Measurements from ENCODE around the gene DNM3. TPM values are rescaled to one million over a fixed set of nuclear protein-coding genes. Genes with fewer than 3 reads are reported as not detected.

The DNM3 gene
- total RNA-seq, 1 experiment from 2014 or later: 0.71 TPM

DNA sequence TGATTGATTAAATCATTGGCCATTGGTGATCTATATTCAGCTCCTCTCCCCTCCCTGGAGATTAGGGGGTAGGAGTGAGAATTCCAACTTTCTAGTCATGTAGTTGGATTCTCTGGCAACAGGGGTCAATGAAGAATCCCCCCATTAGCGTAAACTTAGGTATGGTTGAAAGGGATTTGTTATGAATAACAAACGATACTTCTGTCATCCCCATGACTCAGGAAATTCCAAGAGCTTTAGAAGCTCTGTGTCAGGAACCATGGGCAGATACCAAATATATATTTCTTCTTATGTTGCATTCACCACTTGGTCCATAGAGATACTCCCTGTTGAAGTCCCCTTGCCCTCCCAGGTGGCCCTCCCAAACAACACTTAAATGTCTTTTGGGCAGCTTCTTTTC is 124.5 kb downstream of the DNM3 start:
- no peaks in the 10 kb centered on the region for H3K9me3 ChIP-seq (ENCODE audit: low read depth, low read length, poor library complexity, severe bottlenecking)
- intact Hi-C loops (cut with micrococcal nuclease; ENCODE audit: unreplicated experiment): loop anchor here (5.0 kb wide), 1 partner anchor 158 kb away; no protein-coding TSS in a partner anchor
- POLR2A ChIA-PET (ENCODE audit: low non-redundant PET): no interaction called here
- TF ChIP-seq, protein P1, sequence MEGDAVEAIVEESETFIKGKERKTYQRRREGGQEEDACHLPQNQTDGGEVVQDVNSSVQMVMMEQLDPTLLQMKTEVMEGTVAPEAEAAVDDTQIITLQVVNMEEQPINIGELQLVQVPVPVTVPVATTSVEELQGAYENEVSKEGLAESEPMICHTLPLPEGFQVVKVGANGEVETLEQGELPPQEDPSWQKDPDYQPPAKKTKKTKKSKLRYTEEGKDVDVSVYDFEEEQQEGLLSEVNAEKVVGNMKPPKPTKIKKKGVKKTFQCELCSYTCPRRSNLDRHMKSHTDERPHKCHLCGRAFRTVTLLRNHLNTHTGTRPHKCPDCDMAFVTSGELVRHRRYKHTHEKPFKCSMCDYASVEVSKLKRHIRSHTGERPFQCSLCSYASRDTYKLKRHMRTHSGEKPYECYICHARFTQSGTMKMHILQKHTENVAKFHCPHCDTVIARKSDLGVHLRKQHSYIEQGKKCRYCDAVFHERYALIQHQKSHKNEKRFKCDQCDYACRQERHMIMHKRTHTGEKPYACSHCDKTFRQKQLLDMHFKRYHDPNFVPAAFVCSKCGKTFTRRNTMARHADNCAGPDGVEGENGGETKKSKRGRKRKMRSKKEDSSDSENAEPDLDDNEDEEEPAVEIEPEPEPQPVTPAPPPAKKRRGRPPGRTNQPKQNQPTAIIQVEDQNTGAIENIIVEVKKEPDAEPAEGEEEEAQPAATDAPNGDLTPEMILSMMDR (conservative IDR thresholded peaks at IDR 0.05; ENCODE audit: low read depth, low read length): no peak
- TF ChIP-seq EZH2 (IDR thresholded peaks at IDR 0.05; ENCODE audit: borderline replicate concordance, low read depth, low read length, poor library complexity, severe bottlenecking): no peak
- no peaks in the 10 kb centered on the region for H3K27me3 ChIP-seq (replicated peaks; ENCODE audit: insufficient read depth, low read depth, low read length, poor library complexity)
- no peak overlapping the region for H3K4me3 ChIP-seq (ENCODE audit: low read depth, low read length, poor library complexity, severe bottlenecking)
- H3K27ac ChIP-seq (ENCODE audit: low read depth, low read length, poor library complexity, severe bottlenecking): no peak overlapping the region
- BruUV-seq (replicated peaks): no TSS peak
- H3K36me3 ChIP-seq (ENCODE audit: insufficient read depth, low read length, poor library complexity, severe bottlenecking): no peaks in the 10 kb centered on the region
- DNase-seq (ENCODE audit: low spot score): no peak
- no peaks in the 10 kb centered on the region for H3K4me1 ChIP-seq (ENCODE audit: insufficient read depth, low read length, poor library complexity, severe bottlenecking)
- CTCF ChIA-PET: no interaction called here

DNA sequence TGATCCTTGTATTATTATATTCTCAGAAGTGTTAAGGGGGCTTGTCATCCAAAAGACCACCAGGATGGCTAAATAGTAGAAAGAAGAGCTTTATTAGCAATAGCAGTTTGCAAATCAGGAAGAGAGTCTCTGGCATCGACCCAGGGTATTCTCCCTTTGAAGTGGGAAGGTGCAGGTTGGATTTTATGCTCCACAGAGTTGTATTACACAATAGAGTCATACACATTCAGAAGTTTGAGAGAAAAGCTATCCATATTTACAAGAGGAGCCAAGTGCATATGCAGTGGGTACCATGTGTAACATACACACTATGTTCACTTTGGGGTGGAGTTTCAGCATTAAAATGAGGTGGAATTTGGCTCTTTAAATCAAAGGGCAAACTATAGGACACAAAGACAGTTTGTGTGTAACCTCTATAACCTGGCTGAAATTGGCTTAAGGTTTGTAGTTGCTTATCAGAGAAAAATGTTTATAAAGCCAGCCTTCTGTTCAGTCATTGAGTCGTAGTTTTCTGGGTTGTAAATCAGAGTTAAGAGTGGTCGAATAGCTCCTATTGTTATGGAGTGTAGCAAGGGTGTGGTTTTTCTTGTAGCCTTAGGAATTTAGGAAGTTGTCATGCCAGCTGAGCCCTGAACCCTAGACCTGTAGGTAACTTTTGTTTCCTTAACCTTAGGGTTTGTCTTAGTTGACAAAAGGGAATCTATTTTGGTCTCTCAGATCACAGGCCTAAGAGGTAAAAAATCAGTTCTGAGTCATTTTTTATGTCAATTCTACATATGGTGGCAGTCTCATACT is 125.3 kb downstream of the DNM3 start:
- ChIA-PET CTCF (no interaction called here), POLR2A (ENCODE audit: low non-redundant PET) (no interaction called here)
- Histone ChIP-seq H3K4me1 (ENCODE audit: insufficient read depth, low read length, poor library complexity, severe bottlenecking) (no peaks in the 10 kb centered on the region), H3K27ac (ENCODE audit: low read depth, low read length, poor library complexity, severe bottlenecking) (no peak overlapping the region), H3K27me3 (replicated peaks; ENCODE audit: insufficient read depth, low read depth, low read length, poor library complexity) (peaks cover 7% of the 10 kb centered on the region), H3K9me3 (ENCODE audit: low read depth, low read length, poor library complexity, severe bottlenecking) (no peaks in the 10 kb centered on the region), H3K4me3 (ENCODE audit: low read depth, low read length, poor library complexity, severe bottlenecking) (no peak overlapping the region), H3K36me3 (ENCODE audit: insufficient read depth, low read length, poor library complexity, severe bottlenecking) (no peaks in the 10 kb centered on the region)
- intact Hi-C loops (cut with micrococcal nuclease; ENCODE audit: unreplicated experiment): loop anchor here (5.0 kb wide), 1 partner anchor 159 kb away; no protein-coding TSS in a partner anchor
- no TSS peak for BruUV-seq (replicated peaks)
- TF ChIP-seq EZH2 (IDR thresholded peaks at IDR 0.05; ENCODE audit: borderline replicate concordance, low read depth, low read length, poor library complexity, severe bottlenecking): no peak
- TF ChIP-seq, protein P1 (conservative IDR thresholded peaks at IDR 0.05; ENCODE audit: low read depth, low read length): no peak
- no peak for DNase-seq (ENCODE audit: low spot score)

DNA sequence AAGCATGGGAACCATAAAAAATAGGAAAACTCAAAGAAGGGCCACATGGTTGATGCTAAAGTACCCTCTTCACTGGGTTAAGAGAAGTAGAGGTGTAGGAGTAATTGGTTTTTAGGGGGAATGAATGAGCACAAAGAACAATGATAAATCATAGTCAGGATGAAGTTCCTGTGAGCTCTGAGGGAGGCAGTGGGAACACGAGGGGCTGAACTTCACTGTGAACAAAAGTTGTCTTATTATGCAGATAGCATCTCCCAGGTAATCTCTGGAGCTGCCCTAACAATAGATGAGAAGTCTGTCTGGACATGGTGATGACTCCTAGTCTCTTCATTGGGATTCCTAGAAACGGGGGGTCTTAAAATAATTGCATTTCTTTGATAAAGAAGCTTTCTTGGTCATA is 127.9 kb downstream of the DNM3 start:
- no peak overlapping the region for H3K27ac ChIP-seq (ENCODE audit: low read depth, low read length, poor library complexity, severe bottlenecking)
- CTCF ChIA-PET: no interaction called here
- no peak for DNase-seq (ENCODE audit: low spot score)
- BruUV-seq (replicated peaks): no TSS peak
- H3K27me3 ChIP-seq (replicated peaks; ENCODE audit: insufficient read depth, low read depth, low read length, poor library complexity): peaks cover 7% of the 10 kb centered on the region
- POLR2A ChIA-PET (ENCODE audit: low non-redundant PET): no interaction called here
- H3K9me3 ChIP-seq (ENCODE audit: low read depth, low read length, poor library complexity, severe bottlenecking): no peaks in the 10 kb centered on the region
- H3K4me3 ChIP-seq (ENCODE audit: low read depth, low read length, poor library complexity, severe bottlenecking): no peak overlapping the region
- H3K4me1 ChIP-seq (ENCODE audit: insufficient read depth, low read length, poor library complexity, severe bottlenecking): no peaks in the 10 kb centered on the region
- TF ChIP-seq EZH2 (IDR thresholded peaks at IDR 0.05; ENCODE audit: borderline replicate concordance, low read depth, low read length, poor library complexity, severe bottlenecking): no peak
- TF ChIP-seq, protein P1 (conservative IDR thresholded peaks at IDR 0.05; ENCODE audit: low read depth, low read length): no peak
- intact Hi-C loops (cut with micrococcal nuclease; ENCODE audit: unreplicated experiment): loop anchor here (5.0 kb wide), 1 partner anchor 162 kb away; no protein-coding TSS in a partner anchor
- H3K36me3 ChIP-seq (ENCODE audit: insufficient read depth, low read length, poor library complexity, severe bottlenecking): no peaks in the 10 kb centered on the region

Data from A673 (cell line).